ENCODE results near the gene HAAO. TPM values are rescaled to one million over a fixed set of nuclear protein-coding genes. Genes with fewer than 3 reads are reported as not detected.

HAAO gene
- total RNA-seq, 1 experiment from 2014 or later = 47.5 TPM

DNA sequence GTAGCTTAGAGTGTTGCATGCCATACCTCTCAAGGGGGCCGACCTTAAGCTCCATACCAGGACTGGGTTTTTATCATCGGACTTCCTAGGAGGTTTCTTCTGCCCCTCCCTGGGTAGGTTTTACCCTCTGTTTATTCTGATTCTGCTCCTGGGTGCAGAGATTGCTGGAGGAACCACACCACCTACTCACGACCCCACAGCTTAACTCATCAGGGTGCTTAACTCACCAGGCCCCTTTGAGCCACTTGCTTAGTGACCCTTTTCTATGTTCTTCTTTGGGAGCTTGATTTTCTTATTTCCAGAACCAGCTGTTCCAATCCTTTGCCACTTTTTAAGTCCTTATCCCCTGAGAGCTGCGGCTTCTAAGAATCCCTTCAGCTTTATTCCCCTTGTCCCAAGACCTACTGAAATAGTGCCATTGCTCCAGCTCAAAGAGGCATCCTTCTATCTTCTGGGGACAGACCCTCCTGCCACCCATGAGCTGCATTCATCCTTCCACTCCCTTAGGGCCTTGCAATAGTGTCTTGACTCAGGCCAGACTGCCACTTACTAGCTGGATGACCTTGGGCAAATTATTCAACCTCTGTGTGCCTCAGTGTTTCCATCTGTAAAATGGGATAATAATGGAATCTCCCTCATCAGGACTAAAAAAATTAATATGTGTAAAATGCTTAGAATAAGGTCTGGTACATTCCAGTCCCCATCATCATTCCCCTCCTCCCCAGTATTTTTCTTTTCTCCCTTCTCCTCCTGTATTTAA, 34.2 kb downstream of the HAAO start:
- Mint-ChIP-seq H3K4me3 (ENCODE audit: unreplicated experiment) (no peak overlapping the region), H3K9me3 (ENCODE audit: unreplicated experiment) (no peaks in the 10 kb centered on the region), H3K4me1 (ENCODE audit: low read depth, unreplicated experiment) (peaks cover 10% of the 10 kb centered on the region), H3K27ac (ENCODE audit: unreplicated experiment) (no peak overlapping the region), H3K27me3 (ENCODE audit: insufficient read depth, unreplicated experiment) (no peaks in the 10 kb centered on the region), H3K36me3 (ENCODE audit: insufficient read depth, unreplicated experiment) (peaks cover 8% of the 10 kb centered on the region)
- BruUV-seq (replicated peaks) = no TSS peak
- CTCF ChIA-PET = no interaction called here
- intact Hi-C loops (cut with micrococcal nuclease; ENCODE audit: unreplicated experiment) = no loop called here
- H3K9me3 ChIP-seq = no peaks in the 10 kb centered on the region
- POLR2A ChIA-PET = no interaction called here
- TF ChIP-seq, protein P1, sequence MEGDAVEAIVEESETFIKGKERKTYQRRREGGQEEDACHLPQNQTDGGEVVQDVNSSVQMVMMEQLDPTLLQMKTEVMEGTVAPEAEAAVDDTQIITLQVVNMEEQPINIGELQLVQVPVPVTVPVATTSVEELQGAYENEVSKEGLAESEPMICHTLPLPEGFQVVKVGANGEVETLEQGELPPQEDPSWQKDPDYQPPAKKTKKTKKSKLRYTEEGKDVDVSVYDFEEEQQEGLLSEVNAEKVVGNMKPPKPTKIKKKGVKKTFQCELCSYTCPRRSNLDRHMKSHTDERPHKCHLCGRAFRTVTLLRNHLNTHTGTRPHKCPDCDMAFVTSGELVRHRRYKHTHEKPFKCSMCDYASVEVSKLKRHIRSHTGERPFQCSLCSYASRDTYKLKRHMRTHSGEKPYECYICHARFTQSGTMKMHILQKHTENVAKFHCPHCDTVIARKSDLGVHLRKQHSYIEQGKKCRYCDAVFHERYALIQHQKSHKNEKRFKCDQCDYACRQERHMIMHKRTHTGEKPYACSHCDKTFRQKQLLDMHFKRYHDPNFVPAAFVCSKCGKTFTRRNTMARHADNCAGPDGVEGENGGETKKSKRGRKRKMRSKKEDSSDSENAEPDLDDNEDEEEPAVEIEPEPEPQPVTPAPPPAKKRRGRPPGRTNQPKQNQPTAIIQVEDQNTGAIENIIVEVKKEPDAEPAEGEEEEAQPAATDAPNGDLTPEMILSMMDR (IDR thresholded peaks at IDR 0.05; ENCODE audit: insufficient read depth in 1 of 2, low read depth in 1 of 2, low read length in 1 of 2, severe bottlenecking in 1 of 2, unreplicated experiment in 1 of 2) = no peak
- no peaks in the 10 kb centered on the region for H3K36me3 ChIP-seq (ENCODE audit: control insufficient read depth, insufficient read depth, low read length)
- DNase-seq = no peak
- no peaks in the 10 kb centered on the region for H3K27me3 ChIP-seq (replicated peaks; ENCODE audit: control insufficient read depth, insufficient read depth, low read length)
- no peak overlapping the region for H3K4me3 ChIP-seq (ENCODE audit: low read depth, low read length)
- H3K4me1 ChIP-seq = peaks cover 9% of the 10 kb centered on the region

DNA sequence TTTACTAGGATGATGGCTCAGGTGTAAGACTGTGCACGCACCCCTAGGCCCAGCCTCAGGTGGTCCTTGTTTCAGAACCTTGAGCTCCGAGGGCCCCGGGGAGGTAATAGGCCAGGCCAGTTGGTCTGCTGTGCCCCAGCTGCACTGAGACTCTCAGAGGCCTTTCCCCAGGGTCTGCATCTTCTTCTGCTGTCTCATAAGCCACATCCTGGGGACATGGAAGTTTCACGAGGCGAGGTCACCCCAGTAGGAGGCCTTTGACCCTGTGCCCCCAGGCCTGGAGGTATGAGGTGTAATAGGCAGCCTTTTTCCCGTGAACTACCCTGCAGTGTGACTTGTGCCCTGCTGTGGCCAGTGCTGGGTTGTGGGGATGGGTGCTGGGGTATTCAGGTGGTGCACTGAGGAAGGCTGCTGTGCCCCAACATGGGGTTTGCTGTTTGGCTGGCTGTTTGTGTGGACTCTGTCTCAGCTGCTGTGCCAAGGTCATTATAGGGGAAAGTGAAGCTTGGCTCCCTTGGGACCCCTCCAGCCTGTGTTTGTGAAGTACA, 35.3 kb downstream of the HAAO start:
- CTCF ChIA-PET = no interaction called here
- no peaks in the 10 kb centered on the region for H3K36me3 ChIP-seq (ENCODE audit: control insufficient read depth, insufficient read depth, low read length)
- no peaks in the 10 kb centered on the region for H3K9me3 ChIP-seq
- Mint-ChIP-seq H3K9me3 (ENCODE audit: unreplicated experiment) (no peaks in the 10 kb centered on the region), H3K4me1 (ENCODE audit: low read depth, unreplicated experiment) (peaks cover 12% of the 10 kb centered on the region), H3K36me3 (ENCODE audit: insufficient read depth, unreplicated experiment) (no peaks in the 10 kb centered on the region), H3K27ac (ENCODE audit: unreplicated experiment) (no peak overlapping the region), H3K27me3 (ENCODE audit: insufficient read depth, unreplicated experiment) (no peaks in the 10 kb centered on the region), H3K4me3 (ENCODE audit: unreplicated experiment) (no peak overlapping the region)
- H3K4me1 ChIP-seq = peaks cover 9% of the 10 kb centered on the region
- POLR2A ChIA-PET = no interaction called here
- DNase-seq = no peak
- TF ChIP-seq, protein P1 (IDR thresholded peaks at IDR 0.05; ENCODE audit: insufficient read depth in 1 of 2, low read depth in 1 of 2, low read length in 1 of 2, severe bottlenecking in 1 of 2, unreplicated experiment in 1 of 2) = no peak
- no TSS peak for BruUV-seq (replicated peaks)
- H3K4me3 ChIP-seq (ENCODE audit: low read depth, low read length) = no peak overlapping the region
- intact Hi-C loops (cut with micrococcal nuclease; ENCODE audit: unreplicated experiment) = no loop called here
- no peaks in the 10 kb centered on the region for H3K27me3 ChIP-seq (replicated peaks; ENCODE audit: control insufficient read depth, insufficient read depth, low read length)

DNA sequence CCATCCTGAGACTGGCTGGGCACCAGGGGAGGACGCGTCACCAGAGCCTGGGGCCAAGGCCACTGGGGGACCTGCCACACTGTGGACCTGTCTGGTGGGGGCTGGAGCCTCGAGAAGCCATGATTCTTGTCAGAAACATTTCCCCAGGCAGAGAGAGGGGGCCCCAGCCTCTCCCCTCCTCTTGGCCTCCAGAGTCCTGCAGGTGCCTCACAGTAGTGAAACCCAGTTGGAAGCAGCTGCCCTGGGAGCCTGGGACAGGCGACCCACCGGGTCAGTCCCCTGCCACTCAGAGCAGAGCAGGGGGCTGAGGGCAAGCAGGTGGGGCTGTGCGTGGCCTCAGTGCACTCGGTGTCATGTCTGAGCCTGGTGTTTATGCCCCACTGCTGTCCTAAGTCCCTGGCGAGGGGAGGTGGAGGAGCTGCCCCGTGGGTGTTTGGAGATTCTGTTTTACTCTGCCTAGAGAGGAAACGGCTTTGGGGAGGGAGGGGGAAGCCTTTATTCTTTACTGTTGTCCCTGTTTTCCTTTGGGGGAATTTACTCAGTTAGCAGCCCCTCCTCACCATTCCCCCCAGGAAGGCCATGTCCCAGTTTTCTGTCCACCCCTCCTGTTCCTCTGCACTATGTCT, 36.1 kb downstream of the HAAO start:
- BruUV-seq (replicated peaks) = no TSS peak
- CTCF ChIA-PET = interaction anchor here (0.6 kb wide), 1 partner anchor 8 kb away, joined by 3 read pairs; the partner anchor contains the start of gene OXER1
- POLR2A ChIA-PET = no interaction called here
- H3K27ac Mint-ChIP-seq (ENCODE audit: unreplicated experiment) = no peak overlapping the region
- H3K9me3 Mint-ChIP-seq (ENCODE audit: unreplicated experiment) = no peaks in the 10 kb centered on the region
- H3K4me1 ChIP-seq = peaks cover 9% of the 10 kb centered on the region
- H3K27me3 ChIP-seq (replicated peaks; ENCODE audit: control insufficient read depth, insufficient read depth, low read length) = no peaks in the 10 kb centered on the region
- no peaks in the 10 kb centered on the region for H3K9me3 ChIP-seq
- no peak overlapping the region for H3K4me3 Mint-ChIP-seq (ENCODE audit: unreplicated experiment)
- H3K36me3 Mint-ChIP-seq (ENCODE audit: insufficient read depth, unreplicated experiment) = no peaks in the 10 kb centered on the region
- H3K27me3 Mint-ChIP-seq (ENCODE audit: insufficient read depth, unreplicated experiment) = no peaks in the 10 kb centered on the region
- DNase-seq = no peak
- H3K4me1 Mint-ChIP-seq (ENCODE audit: low read depth, unreplicated experiment) = peaks cover 12% of the 10 kb centered on the region
- TF ChIP-seq, protein P1 (IDR thresholded peaks at IDR 0.05; ENCODE audit: insufficient read depth in 1 of 2, low read depth in 1 of 2, low read length in 1 of 2, severe bottlenecking in 1 of 2, unreplicated experiment in 1 of 2) = no peak
- H3K36me3 ChIP-seq (ENCODE audit: control insufficient read depth, insufficient read depth, low read length) = no peaks in the 10 kb centered on the region
- H3K4me3 ChIP-seq (ENCODE audit: low read depth, low read length) = no peak overlapping the region
- intact Hi-C loops (cut with micrococcal nuclease; ENCODE audit: unreplicated experiment) = no loop called here
